ENCODE data around the gene CHD3.

GRCh38 chr17:7915179-7915610 lies 26.6 kb downstream of the CHD3 start:
- TF ChIP-seq CTCF (conservative IDR thresholded peaks at IDR 0.05; ENCODE audit: low read length) (no peak), EZH2phosphoT487 (IDR thresholded peaks at IDR 0.05; ENCODE audit: borderline replicate concordance) (no peak)

Data from Loucy (cell line).